IMR-90 (cell line): ENCODE results near the gene PHOX2A. TPM values are rescaled to one million over a fixed set of nuclear protein-coding genes. Genes with fewer than 3 reads are reported as not detected.

ENCODE experiments used
- ATAC-seq: fragments of 200-7000 bp; cut with Tn5 transposase; 2 replicates; pipeline ENCODE4 v1.9.1; 2020; ENCODE audit warnings: low read depth, mild to moderate bottlenecking, moderate library complexity
- BruUV-seq: library from RNA; stranded (reverse); fragments of 400-500 nt; replicated peaks from 2 replicates; lab custom pipeline; 2021; lab: Mats Ljungman, UMichigan
- CTCF ChIA-PET: fragments of 300-600 bp; formaldehyde crosslinking; extraction: SDS; loops from one replicate; lab custom pipeline; 2021; ENCODE audit warnings: antibody characterized with exemption; lab: Yijun Ruan, JAX
- POLR2A ChIA-PET: fragments of 300-600 bp; sonication (Branson Sonifier 250); formaldehyde crosslinking; loops from one replicate; lab custom pipeline; 2022; ENCODE audit warnings: antibody characterized with exemption; ENCODE audit not compliant: unreplicated experiment; lab: Charles Lee
- DNase-seq: peaks from one replicate; pipeline ENCODE4 v3.0.0; 2013
- H2AFZ ChIP-seq: replicated peaks from 2 replicates; pipeline ENCODE3; 2013; ENCODE audit warnings: low read length, mild to moderate bottlenecking; ENCODE audit not compliant: poor library complexity
- H2AK5ac ChIP-seq: 2 replicates; pipeline ENCODE4 v1.6.1; 2013; ENCODE audit warnings: low read depth, low read length, inconsistent platforms
- H2AK9ac ChIP-seq: replicated peaks from 2 replicates; pipeline ENCODE3; 2013; ENCODE audit warnings: mild to moderate bottlenecking, low read depth, low read length, moderate library complexity; ENCODE audit not compliant: poor library complexity
- H2BK120ac ChIP-seq: 2 replicates; pipeline ENCODE4 v1.6.1; 2013; ENCODE audit warnings: low read depth, low read length, inconsistent platforms
- H2BK15ac ChIP-seq: 3 replicates; pipeline ENCODE4 v1.6.1; 2013; ENCODE audit warnings: low read depth, low read length, inconsistent platforms
- H2BK20ac ChIP-seq: 2 replicates; pipeline ENCODE4 v1.6.1; 2013; ENCODE audit warnings: low read depth, mild to moderate bottlenecking, inconsistent platforms, low read length, moderate library complexity
- H2BK5ac ChIP-seq: 2 replicates; pipeline ENCODE4 v1.6.1; 2013; ENCODE audit warnings: mild to moderate bottlenecking, low read depth, low read length, inconsistent platforms; ENCODE audit not compliant: poor library complexity, severe bottlenecking
- H3K14ac ChIP-seq: replicated peaks from 2 replicates; pipeline ENCODE4 v1.6.1; 2013; ENCODE audit warnings: low read depth, low read length, inconsistent platforms
- H3K18ac ChIP-seq: 2 replicates; pipeline ENCODE4 v1.6.1; 2013; ENCODE audit warnings: low read depth, low read length, control low read depth
- H3K23ac ChIP-seq: 2 replicates; pipeline ENCODE4 v1.6.1; 2013; ENCODE audit warnings: low read depth, low read length, inconsistent platforms
- H3K27ac ChIP-seq: 2 replicates; pipeline ENCODE4 v1.5.1; 2013; ENCODE audit warnings: mild to moderate bottlenecking, control low read depth, low read length; ENCODE audit not compliant: insufficient read depth
- H3K27me3 ChIP-seq: 2 replicates; pipeline ENCODE4 v1.6.1; 2013; ENCODE audit warnings: low read length; ENCODE audit not compliant: control insufficient read depth, insufficient read depth
- H3K36me3 ChIP-seq: 2 replicates; pipeline ENCODE4 v1.6.1; 2013; ENCODE audit warnings: low read length, mixed read lengths; ENCODE audit not compliant: control insufficient read depth, insufficient read depth
- H3K4ac ChIP-seq: 2 replicates; pipeline ENCODE4 v1.6.1; 2013; ENCODE audit warnings: low read depth, low read length, inconsistent platforms
- H3K4me1 ChIP-seq: 2 replicates; pipeline ENCODE4 v1.6.1; 2013; ENCODE audit warnings: low read length, mixed read lengths; ENCODE audit not compliant: control insufficient read depth, insufficient read depth
- H3K4me2 ChIP-seq: 2 replicates; pipeline ENCODE4 v1.6.1; 2013; ENCODE audit warnings: low read depth, mild to moderate bottlenecking, control low read depth, low read length, moderate library complexity
- H3K4me3 ChIP-seq: 2 replicates; pipeline ENCODE4 v1.5.1; 2013; ENCODE audit warnings: low read depth, mild to moderate bottlenecking, control low read depth, low read length, moderate library complexity; ENCODE audit not compliant: insufficient read depth
- H3K56ac ChIP-seq: 2 replicates; pipeline ENCODE4 v1.6.1; 2013; ENCODE audit warnings: low read length, inconsistent platforms; ENCODE audit not compliant: insufficient read depth; ENCODE audit errors: extremely low read depth
- H3K79me1 ChIP-seq, 2 experiments: 2 replicates each; pipeline ENCODE4 v1.6.1; 2013; ENCODE audit warnings: low read length in 2 of 2, inconsistent platforms in 1 of 2, low read depth in 1 of 2
- H3K9ac ChIP-seq: 2 replicates; pipeline ENCODE4 v1.6.1; 2013; ENCODE audit warnings: low read depth, low read length, control low read depth
- H3K9me1 ChIP-seq: 2 replicates; pipeline ENCODE4 v1.6.1; 2013; ENCODE audit warnings: low read length, inconsistent platforms; ENCODE audit not compliant: insufficient read depth
- H3K9me3 ChIP-seq: 2 replicates; pipeline ENCODE4 v1.6.1; 2013; ENCODE audit warnings: low read length; ENCODE audit not compliant: control insufficient read depth, insufficient read depth
- H4K20me1 ChIP-seq: 2 replicates; pipeline ENCODE4 v1.6.1; 2013; ENCODE audit warnings: low read length, inconsistent platforms; ENCODE audit not compliant: insufficient read depth
- H4K5ac ChIP-seq: 2 replicates; pipeline ENCODE4 v1.6.1; 2013; ENCODE audit warnings: mild to moderate bottlenecking, low read depth, low read length, control low read depth
- H4K8ac ChIP-seq, 2 experiments: 2 replicates each; pipeline ENCODE4 v1.6.1; 2013; ENCODE audit warnings: low read depth in 2 of 2, low read length in 2 of 2, control low read depth in 1 of 2, inconsistent platforms in 1 of 2
- H4K91ac ChIP-seq: 2 replicates; pipeline ENCODE4 v1.6.1; 2013; ENCODE audit warnings: low read depth, low read length, inconsistent platforms; ENCODE audit not compliant: insufficient read depth
- BHLHE40 ChIP-seq: fragments of 150-350 bp; IDR thresholded peaks from 2 replicates; pipeline ENCODE4 v1.6.1; 2016; ENCODE audit warnings: mild to moderate bottlenecking, low read depth, low read length
- CEBPB ChIP-seq: IDR thresholded peaks from 2 replicates; pipeline ENCODE4 v1.6.1; 2012; ENCODE audit warnings: low read depth, low read length, improper control_type of control experiment
- CTCF ChIP-seq: conservative IDR thresholded peaks from 2 replicates; pipeline ENCODE4 v1.5.1; 2012; ENCODE audit warnings: mild to moderate bottlenecking, low read depth, low read length, improper control_type of control experiment
- FOS ChIP-seq: fragments of 150-350 bp; IDR thresholded peaks from 2 replicates; pipeline ENCODE4 v1.6.1; 2016; ENCODE audit warnings: low read depth, low read length
- MAFK ChIP-seq: IDR thresholded peaks from 2 replicates; pipeline ENCODE4 v1.6.1; 2012; ENCODE audit warnings: low read depth, low read length, improper control_type of control experiment
- MXI1 ChIP-seq: IDR thresholded peaks from 2 replicates; pipeline ENCODE4 v1.6.1; 2012; ENCODE audit warnings: low read depth, mild to moderate bottlenecking, low read length, moderate library complexity, borderline replicate concordance
- NFE2L2 ChIP-seq: fragments of 150-350 bp; IDR thresholded peaks from 2 replicates; pipeline ENCODE4 v1.6.1; 2016; ENCODE audit warnings: low read depth, mild to moderate bottlenecking, low read length
- POLR2A ChIP-seq: IDR thresholded peaks from 2 replicates; pipeline ENCODE4 v1.6.1; 2012; ENCODE audit warnings: mild to moderate bottlenecking, low read depth, low read length
- RCOR1 ChIP-seq: IDR thresholded peaks from 2 replicates; pipeline ENCODE4 v1.6.1; 2012; ENCODE audit warnings: mild to moderate bottlenecking, low read length, improper control_type of control experiment; ENCODE audit not compliant: insufficient replicate concordance
- RFX5 ChIP-seq: IDR thresholded peaks from 2 replicates; pipeline ENCODE4 v1.8.0; 2012; ENCODE audit warnings: low read depth, mild to moderate bottlenecking, low read length, moderate library complexity
- SMC3 ChIP-seq: fragments of 150-350 bp; IDR thresholded peaks from 2 replicates; pipeline ENCODE4 v1.6.1; 2016; ENCODE audit warnings: low read depth, mild to moderate bottlenecking, antibody characterized with exemption, low read length, moderate library complexity
- USF2 ChIP-seq: fragments of 150-350 bp; IDR thresholded peaks from 2 replicates; pipeline ENCODE4 v1.6.1; 2017; ENCODE audit warnings: mild to moderate bottlenecking, antibody characterized with exemption, low read length, low read depth
- WGBS, 2 experiments: methylation state at CpG; one replicate each; pipeline versions ENCODE4 v1.1.5 to v1.1.7; 2013; ENCODE audit warnings: missing lambda C conversion rate in 2 of 2; ENCODE audit not compliant: insufficient read length in 1 of 2; ENCODE audit errors: extremely low coverage in 2 of 2; 5-methylcytosine and 5-hydroxymethylcytosine counted together
- dilution Hi-C: fragments of 300-500 bp; cut with HindIII; formaldehyde crosslinking; loops from one replicate; pipeline ENCODE4 v1.14.3; 2018; ENCODE audit warnings: low sequenced_read_pairs; ENCODE audit not compliant: unreplicated experiment
- in situ Hi-C: fragments of 300-500 bp; cut with MboI; formaldehyde crosslinking; loops from 3 replicates; pipeline ENCODE4 v1.14.3; 2019; ENCODE audit warnings: low sequenced_read_pairs, inconsistent platforms, mixed read lengths
- intact Hi-C: fragments of 100-400 bp; cut with micrococcal nuclease; formaldehyde crosslinking; loops from 2 replicates; pipeline ENCODE4 v1.10.0; 2022
- polyA plus RNA-seq, 3 experiments: library from polyadenylated mRNA; depleted of rRNA; stranded (reverse); fragments of >200 nt; gene quantifications; 2 replicates each; pipeline ENCODE4 v1.2.3, GENCODE V29; 2012; ENCODE audit warnings: low replicate concordance in 1 of 3
- total RNA-seq: library from RNA; depleted of rRNA; stranded (reverse); fragments of >200 nt; gene quantifications from 2 replicates; pipeline ENCODE4 v1.2.3, GENCODE V29; 2012
- TF ChIP-seq, protein P1 (sequence below): fragments of 150-350 bp; IDR thresholded peaks from 2 replicates; pipeline ENCODE4 v1.6.1; 2016; ENCODE audit warnings: low read depth, mild to moderate bottlenecking, low read length, moderate library complexity, borderline replicate concordance

PHOX2A gene
- total and polyA plus RNA-seq, 2 of the 4 experiments (the other 2 are of a cell fraction), result not detected

GRCh38 chr11:72253392-72253791, 9.4 kb upstream of the PHOX2A start:
- no peaks in the 10 kb centered on the region for H3K36me3 ChIP-seq
- ChIA-PET POLR2A (no interaction called here), CTCF (no interaction called here)
- H3K4ac ChIP-seq, result no peak overlapping the region
- H4K8ac ChIP-seq, result no peak overlapping the region
- no peak overlapping the region for H3K56ac ChIP-seq
- in situ Hi-C loops (no loop called here), intact Hi-C loops (no loop called here), dilution Hi-C loops (no loop called here)
- H2AK9ac ChIP-seq, result no peak overlapping the region
- no peak overlapping the region for H3K14ac ChIP-seq
- no peak overlapping the region for H2AFZ ChIP-seq
- no peak overlapping the region for H4K91ac ChIP-seq
- no peak overlapping the region for H3K4me2 ChIP-seq
- no peak overlapping the region for H3K9ac ChIP-seq
- WGBS, 2 experiments, result no CpG with 5 or more reads among the region's 3 CpGs
- H3K9me1 ChIP-seq, result no peaks in the 10 kb centered on the region
- no peak overlapping the region for H3K27ac ChIP-seq
- H3K4me1 ChIP-seq, result no peaks in the 10 kb centered on the region
- H3K4me3 ChIP-seq, result no peak overlapping the region
- no peaks in the 10 kb centered on the region for H3K79me1 ChIP-seq
- H3K9me3 ChIP-seq, result no peaks in the 10 kb centered on the region
- no peak overlapping the region for H2BK20ac ChIP-seq
- peaks cover 68% of the 10 kb centered on the region for H3K27me3 ChIP-seq
- no peak overlapping the region for H2AK5ac ChIP-seq
- BruUV-seq, result no TSS peak
- DNase-seq (no peak), ATAC-seq (no peak)
- no peak overlapping the region for H3K23ac ChIP-seq
- no peak overlapping the region for H2BK5ac ChIP-seq
- TF ChIP-seq FOS (no peak), RFX5 (no peak), MAFK (no peak), NFE2L2 (no peak), CTCF (no peak), POLR2A (no peak), CEBPB (no peak), RCOR1 (no peak), SMC3 (no peak), USF2 (no peak), BHLHE40 (no peak), MXI1 (no peak)
- TF ChIP-seq, protein P1, sequence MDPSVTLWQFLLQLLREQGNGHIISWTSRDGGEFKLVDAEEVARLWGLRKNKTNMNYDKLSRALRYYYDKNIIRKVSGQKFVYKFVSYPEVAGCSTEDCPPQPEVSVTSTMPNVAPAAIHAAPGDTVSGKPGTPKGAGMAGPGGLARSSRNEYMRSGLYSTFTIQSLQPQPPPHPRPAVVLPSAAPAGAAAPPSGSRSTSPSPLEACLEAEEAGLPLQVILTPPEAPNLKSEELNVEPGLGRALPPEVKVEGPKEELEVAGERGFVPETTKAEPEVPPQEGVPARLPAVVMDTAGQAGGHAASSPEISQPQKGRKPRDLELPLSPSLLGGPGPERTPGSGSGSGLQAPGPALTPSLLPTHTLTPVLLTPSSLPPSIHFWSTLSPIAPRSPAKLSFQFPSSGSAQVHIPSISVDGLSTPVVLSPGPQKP, result no peak
- H3K18ac ChIP-seq, result no peak overlapping the region
- no peak overlapping the region for H2BK120ac ChIP-seq
- no peak overlapping the region for H4K5ac ChIP-seq
- H2BK15ac ChIP-seq, result no peak overlapping the region
- H4K20me1 ChIP-seq, result 0 out of 2 replicates have a peak, but pooled peaks cover 2% of the 10 kb centered on the region
